ENCODE results near the gene PERM1. TPM values are rescaled to one million over a fixed set of nuclear protein-coding genes. Genes with fewer than 3 reads are reported as not detected.

The PERM1 gene
- total and polyA plus RNA-seq, 2 donors (not counting 1 experiment from before 2014, with no cell fraction given), result not detected

DNA sequence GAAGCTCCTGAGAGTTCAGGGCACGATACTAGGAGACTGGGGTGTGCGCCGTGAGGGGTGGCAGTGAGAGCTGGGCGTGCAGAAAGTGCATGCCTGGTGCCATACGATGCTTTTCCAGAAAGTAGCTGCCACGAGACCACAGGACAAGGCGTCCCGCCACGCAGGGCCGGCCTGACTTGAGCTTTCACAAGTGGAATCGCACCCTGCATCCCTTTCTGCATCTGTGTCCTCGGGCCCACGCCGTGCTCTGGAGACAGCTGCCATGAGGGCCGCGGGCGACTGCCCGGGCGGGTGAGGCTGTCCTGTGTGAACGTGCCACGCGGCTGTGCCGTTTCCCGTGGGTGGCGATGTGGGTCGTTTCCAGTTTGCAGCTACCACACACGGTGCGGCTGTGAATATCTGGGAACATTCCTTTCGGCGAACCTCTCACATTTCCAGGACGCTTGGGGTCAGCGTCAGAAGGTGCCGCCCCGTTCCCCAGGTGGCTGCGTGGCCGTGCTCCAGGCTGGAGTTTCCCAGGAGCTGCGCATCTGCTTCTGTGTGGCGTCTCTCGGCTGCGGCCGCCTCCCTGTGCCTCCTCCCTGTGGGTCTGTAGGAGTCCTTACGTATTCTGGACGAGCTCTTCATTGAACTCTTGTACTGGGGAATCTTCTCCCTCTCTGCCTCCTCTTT lies 1.0 kb upstream of the PERM1 start:
- TF ChIP-seq, protein P1, sequence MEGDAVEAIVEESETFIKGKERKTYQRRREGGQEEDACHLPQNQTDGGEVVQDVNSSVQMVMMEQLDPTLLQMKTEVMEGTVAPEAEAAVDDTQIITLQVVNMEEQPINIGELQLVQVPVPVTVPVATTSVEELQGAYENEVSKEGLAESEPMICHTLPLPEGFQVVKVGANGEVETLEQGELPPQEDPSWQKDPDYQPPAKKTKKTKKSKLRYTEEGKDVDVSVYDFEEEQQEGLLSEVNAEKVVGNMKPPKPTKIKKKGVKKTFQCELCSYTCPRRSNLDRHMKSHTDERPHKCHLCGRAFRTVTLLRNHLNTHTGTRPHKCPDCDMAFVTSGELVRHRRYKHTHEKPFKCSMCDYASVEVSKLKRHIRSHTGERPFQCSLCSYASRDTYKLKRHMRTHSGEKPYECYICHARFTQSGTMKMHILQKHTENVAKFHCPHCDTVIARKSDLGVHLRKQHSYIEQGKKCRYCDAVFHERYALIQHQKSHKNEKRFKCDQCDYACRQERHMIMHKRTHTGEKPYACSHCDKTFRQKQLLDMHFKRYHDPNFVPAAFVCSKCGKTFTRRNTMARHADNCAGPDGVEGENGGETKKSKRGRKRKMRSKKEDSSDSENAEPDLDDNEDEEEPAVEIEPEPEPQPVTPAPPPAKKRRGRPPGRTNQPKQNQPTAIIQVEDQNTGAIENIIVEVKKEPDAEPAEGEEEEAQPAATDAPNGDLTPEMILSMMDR (IDR thresholded peaks at IDR 0.05), result no peak
- TF ChIP-seq EZH2 (IDR thresholded peaks at IDR 0.05; ENCODE audit: borderline replicate concordance, insufficient read depth, low read depth, low read length, poor library complexity, severe bottlenecking), result no peak
- ATAC-seq (ENCODE audit: low read depth) (no peak), DNase-seq (no peak)
- no peak overlapping the region for H3K9ac ChIP-seq (ENCODE audit: low read length)
- Mint-ChIP-seq H3K9me3 (ENCODE audit: insufficient read depth) (no peaks in the 10 kb centered on the region), H3K4me3 (no peak overlapping the region), H3K4me1 (no peaks in the 10 kb centered on the region), H3K27ac (no peak overlapping the region), H3K27me3 (peaks cover 33% of the 10 kb centered on the region)
- no peaks in the 10 kb centered on the region for H3K36me3 ChIP-seq (replicated peaks in 1 of 2; ENCODE audit: control extremely low read depth in 1 of 2, control insufficient read depth in 1 of 2, extremely low read depth in 1 of 2, insufficient read depth in 2 of 2, low read length in 1 of 2)
- no peak overlapping the region for H3K4me3 ChIP-seq (ENCODE audit: control extremely low read depth in 1 of 5, extremely low read depth in 1 of 5, insufficient read depth in 1 of 5, low read depth in 2 of 5, low read length in 4 of 5)
- no peak overlapping the region for H3K4me2 ChIP-seq (replicated peaks; ENCODE audit: low read depth, low read length, poor library complexity, severe bottlenecking)
- H3K27me3 ChIP-seq (replicated peaks in 1 of 4; ENCODE audit: control extremely low read depth in 1 of 4, control insufficient read depth in 3 of 4, insufficient read depth in 4 of 4, low read length in 3 of 4), result peaks cover 0 to 28% (median 0%) of the 10 kb centered on the region in 4 experiments
- POLR2A ChIA-PET, result interaction anchor here (0.6 to 0.8 kb wide), 2 partner anchors 74 to 81 kb away, joined by 3 to 5 read pairs; no protein-coding TSS in a partner anchor
- no peaks in the 10 kb centered on the region for H4K20me1 ChIP-seq (ENCODE audit: control insufficient read depth, insufficient read depth, low read length, poor library complexity, severe bottlenecking)
- 85% methylated on average over 42 of the region's 43 CpGs for whole genome bisulfite sequencing (ENCODE audit: insufficient coverage)
- no peak overlapping the region for H3K27ac ChIP-seq (ENCODE audit: low read length in 2 of 2)
- H3K9me3 ChIP-seq (ENCODE audit: control extremely low read depth in 1 of 3, control insufficient read depth in 2 of 3, insufficient read depth in 1 of 3, low read length in 2 of 3), result peaks cover 0 to 3% (median 0%) of the 10 kb centered on the region in 3 donors
- peaks cover 0 to 3% of the 10 kb centered on the region in 2 donors for H3K4me1 ChIP-seq (ENCODE audit: control insufficient read depth in 2 of 2, insufficient read depth in 2 of 2, low read length in 2 of 2)
- CTCF ChIA-PET, result interaction anchor here (0.6 to 3.8 kb wide), 14 partner anchors 16 to 521 kb away, joined by 3 to 32 read pairs (median 4); partner anchors contain the start of genes AGRN, ISG15 and PLEKHN1
- H2AFZ ChIP-seq (ENCODE audit: insufficient read depth, low read depth, low read length, poor library complexity, severe bottlenecking), result no peak overlapping the region
- intact Hi-C loops (cut with micrococcal nuclease), result no loop called here
- H3K79me2 ChIP-seq (ENCODE audit: control insufficient read depth, insufficient read depth, low read length), result no peaks in the 10 kb centered on the region

DNA sequence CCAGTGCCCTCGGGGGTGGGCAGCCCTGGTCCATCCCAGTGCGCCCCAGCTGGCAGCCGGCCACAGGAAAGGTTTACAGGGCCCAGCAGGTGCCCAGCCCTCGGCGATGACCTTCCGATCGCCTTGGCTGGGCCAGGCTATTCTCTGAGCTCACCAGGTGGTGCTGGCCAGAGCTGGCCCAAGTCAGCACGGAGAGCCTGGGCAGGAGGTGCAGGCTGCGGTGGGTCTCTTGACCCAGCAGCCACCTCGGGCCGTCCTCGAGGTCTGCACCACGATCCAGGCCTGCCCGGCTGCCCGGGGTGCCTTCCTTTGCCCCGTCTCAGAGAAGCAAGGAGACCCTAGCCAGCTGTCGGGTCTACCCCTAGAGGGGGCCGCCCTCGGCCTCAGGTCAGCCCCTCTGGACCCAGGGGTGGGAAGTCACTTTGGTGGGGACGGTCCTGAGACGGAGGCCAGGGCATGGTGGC lies 370 bp downstream of the PERM1 start:
- intact Hi-C loops (cut with micrococcal nuclease), result no loop called here
- H3K4me1 Mint-ChIP-seq, result no peaks in the 10 kb centered on the region
- no peak for TF ChIP-seq EZH2 (IDR thresholded peaks at IDR 0.05; ENCODE audit: borderline replicate concordance, insufficient read depth, low read depth, low read length, poor library complexity, severe bottlenecking)
- TF ChIP-seq, protein P1 (IDR thresholded peaks at IDR 0.05), result no peak
- Histone ChIP-seq H4K20me1 (ENCODE audit: control insufficient read depth, insufficient read depth, low read length, poor library complexity, severe bottlenecking) (no peaks in the 10 kb centered on the region), H3K4me3 (ENCODE audit: control extremely low read depth in 1 of 5, extremely low read depth in 1 of 5, insufficient read depth in 1 of 5, low read depth in 2 of 5, low read length in 4 of 5) (no peak overlapping the region), H3K4me2 (replicated peaks; ENCODE audit: low read depth, low read length, poor library complexity, severe bottlenecking) (no peak overlapping the region), H3K4me1 (ENCODE audit: control insufficient read depth in 2 of 2, insufficient read depth in 2 of 2, low read length in 2 of 2) (peaks cover 0 to 3% of the 10 kb centered on the region in 2 donors), H3K9ac (ENCODE audit: low read length) (no peak overlapping the region), H3K36me3 (replicated peaks in 1 of 2; ENCODE audit: control extremely low read depth in 1 of 2, control insufficient read depth in 1 of 2, extremely low read depth in 1 of 2, insufficient read depth in 2 of 2, low read length in 1 of 2) (no peaks in the 10 kb centered on the region), H3K79me2 (ENCODE audit: control insufficient read depth, insufficient read depth, low read length) (no peaks in the 10 kb centered on the region), H3K27me3 (replicated peaks in 1 of 4; ENCODE audit: control extremely low read depth in 1 of 4, control insufficient read depth in 3 of 4, insufficient read depth in 4 of 4, low read length in 3 of 4) (peaks cover 0 to 28% (median 0%) of the 10 kb centered on the region in 4 experiments), H2AFZ (ENCODE audit: insufficient read depth, low read depth, low read length, poor library complexity, severe bottlenecking) (no peak overlapping the region), H3K27ac (ENCODE audit: low read length in 2 of 2) (no peak overlapping the region), H3K9me3 (ENCODE audit: control extremely low read depth in 1 of 3, control insufficient read depth in 2 of 3, insufficient read depth in 1 of 3, low read length in 2 of 3) (peaks cover 0 to 3% (median 0%) of the 10 kb centered on the region in 3 donors)
- peaks cover 28% of the 10 kb centered on the region for H3K27me3 Mint-ChIP-seq
- no peak for DNase-seq
- POLR2A ChIA-PET, result no interaction called here
- no peak overlapping the region for H3K4me3 Mint-ChIP-seq
- no peak overlapping the region for H3K27ac Mint-ChIP-seq
- no peak for ATAC-seq (ENCODE audit: low read depth)
- CTCF ChIA-PET, result interaction anchor here (1.1 to 3.8 kb wide), 6 partner anchors 8 to 310 kb away, joined by 3 to 27 read pairs (median 3); no protein-coding TSS in a partner anchor
- no peaks in the 10 kb centered on the region for H3K9me3 Mint-ChIP-seq (ENCODE audit: insufficient read depth)
- 83% methylated on average over 21 of the region's 21 CpGs for WGBS (ENCODE audit: insufficient coverage)
